ENCODE measurements around the gene FAM228B.
"Not testable (repeated sequence)": the region's sequence is repeated elsewhere in the genome, so short reads cannot be mapped to it uniquely, and the experiment has no call there.

FAM228B gene

GRCh38 chr2:24190503-24190902 lies 67.2 kb downstream of the FAM228B start:
- DNase-seq (ENCODE audit: insufficient read length, low spot score) (no peak), FAIRE-seq (no peak)
- no peak for TF ChIP-seq CTCF (IDR thresholded peaks at IDR 0.05; ENCODE audit: insufficient read depth, missing control alignments)

- FAIRE-seq, result no peak
- no peak for DNase-seq (ENCODE audit: insufficient read length, low spot score)
- TF ChIP-seq CTCF (IDR thresholded peaks at IDR 0.05; ENCODE audit: insufficient read depth, missing control alignments), result no peak
Observed at GRCh38 chr2:24191156-24191555, 67.9 kb downstream of the FAM228B start.

- DNase-seq (ENCODE audit: insufficient read length, low spot score) (no peak), FAIRE-seq (no peak)
- TF ChIP-seq CTCF (IDR thresholded peaks at IDR 0.05; ENCODE audit: insufficient read depth, missing control alignments), result no peak
Observed at GRCh38 chr2:24191848-24192247, 68.6 kb downstream of the FAM228B start.

GRCh38 chr2:24197213-24197612 lies 73.9 kb downstream of the FAM228B start:
- not testable (repeated sequence) for FAIRE-seq; DNase-seq (ENCODE audit: insufficient read length, low spot score)

- FAIRE-seq (no peak), DNase-seq (ENCODE audit: insufficient read length, low spot score) (no peak)
- no peak for TF ChIP-seq CTCF (IDR thresholded peaks at IDR 0.05; ENCODE audit: insufficient read depth, missing control alignments)
Observed at GRCh38 chr2:24199968-24200590, 76.8 kb downstream of the FAM228B start.

- FAIRE-seq, result no peak
- no peak for TF ChIP-seq CTCF (IDR thresholded peaks at IDR 0.05; ENCODE audit: insufficient read depth, missing control alignments)
- DNase-seq (ENCODE audit: insufficient read length, low spot score), result no peak
Observed at GRCh38 chr2:24200799-24201198, 77.5 kb downstream of the FAM228B start.

GRCh38 chr2:24203029-24203786 lies 79.9 kb downstream of the FAM228B start:
- no peak for FAIRE-seq
- DNase-seq (ENCODE audit: insufficient read length, low spot score), result no peak
- TF ChIP-seq CTCF (IDR thresholded peaks at IDR 0.05; ENCODE audit: insufficient read depth, missing control alignments), result no peak

Data from D721Med (cell line).